GM23338 (cell line): ENCODE results near the gene IPCEF1.

Source experiments
- CTCF ChIP-seq, 2 experiments: fragments of 200-600 bp in 1 of 2; sonication (generic) in 1 of 2; conservative IDR thresholded peaks; 2 replicates each; pipeline versions ENCODE4 v1.5.1 to v1.6.1; 2016 to 2017; ENCODE audit warnings: antibody characterized with exemption in 2 of 2, low read depth in 2 of 2, mild to moderate bottlenecking in 2 of 2, moderate library complexity in 1 of 2
- EZH2 ChIP-seq: fragments of 200-600 bp; sonication (generic); IDR thresholded peaks from one replicate; pipeline ENCODE4 v1.8.0; 2017; ENCODE audit warnings: antibody characterized with exemption, mild to moderate bottlenecking, low read depth; ENCODE audit not compliant: unreplicated experiment
- POLR2AphosphoS5 ChIP-seq: IDR thresholded peaks from 2 replicates; pipeline ENCODE4 v1.6.1; 2016; ENCODE audit warnings: antibody characterized with exemption, low read depth
- REST ChIP-seq: IDR thresholded peaks from one replicate; pipeline ENCODE4 v1.6.1; 2018; ENCODE audit warnings: antibody characterized with exemption; ENCODE audit not compliant: unreplicated experiment

GRCh38 chr6:154113392-154113791 is 243.2 kb downstream of the IPCEF1 start:
- TF ChIP-seq CTCF (conservative IDR thresholded peaks at IDR 0.05; ENCODE audit: low read depth in 2 of 2) (no peak), POLR2AphosphoS5 (no peak), EZH2 (no peak), REST (no peak)
